B cell (primary cell): ENCODE data around the gene ASTN2. TPM values are rescaled to one million over a fixed set of nuclear protein-coding genes. Genes with fewer than 3 reads are reported as not detected.

ENCODE experiments used
- ATAC-seq: fragments of 200-7000 bp; cut with Tn5 transposase; one replicate; pipeline ENCODE4 v1.10.0; 2021; ENCODE audit warnings: low read depth, mild to moderate bottlenecking, moderate number of reproducible peaks, moderate library complexity
- CTCF ChIA-PET: fragments of 350-600 bp; sonication (Branson Sonifier 250); formaldehyde crosslinking; loops from one replicate; lab custom pipeline; 2021; ENCODE audit warnings: antibody characterized with exemption, inconsistent platforms; lab: Charles Lee
- POLR2A ChIA-PET: fragments of 350-600 bp; sonication (Branson Sonifier 250); formaldehyde crosslinking; loops from one replicate; lab custom pipeline; 2021; ENCODE audit warnings: antibody characterized with exemption; lab: Charles Lee
- DNase-seq: peaks from one replicate; pipeline ENCODE4 v3.0.0; 2013
- H2AFZ ChIP-seq: 2 replicates; pipeline ENCODE4 v1.6.1; 2012; ENCODE audit warnings: mild to moderate bottlenecking, low read depth, low read length; ENCODE audit not compliant: insufficient read depth, poor library complexity, severe bottlenecking
- H3K27ac ChIP-seq, 2 donors: 1 replicate in 1 of 2; 2 replicates in 1 of 2; pipeline ENCODE4 v1.5.1; 2012 to 2013; ENCODE audit warnings: low read length in 2 of 2, mild to moderate bottlenecking in 2 of 2, moderate library complexity in 1 of 2
- H3K27me3 ChIP-seq, 4 experiments: fragments of 200-600 bp in 1 of 4; sonication (generic) in 1 of 4; replicated peaks in 1 of 4; 1 replicate in 2 of 4; 2 replicates in 2 of 4; pipeline versions ENCODE4 v1.6.1 to v1.7.0; 2013 to 2016; ENCODE audit warnings: low read length in 3 of 4, mild to moderate bottlenecking in 2 of 4, mixed read lengths in 1 of 4, moderate library complexity in 1 of 4; ENCODE audit not compliant: insufficient read depth in 4 of 4, control insufficient read depth in 3 of 4; ENCODE audit errors: control extremely low read depth in 1 of 4
- H3K36me3 ChIP-seq, 2 experiments: replicated peaks in 1 of 2; 1 replicate in 1 of 2; 2 replicates in 1 of 2; pipeline versions ENCODE4 v1.6.1 to v1.7.1; 2013; ENCODE audit warnings: low read length in 1 of 2; ENCODE audit not compliant: insufficient read depth in 2 of 2, control insufficient read depth in 1 of 2; ENCODE audit errors: control extremely low read depth in 1 of 2, extremely low read depth in 1 of 2
- H3K4me1 ChIP-seq, 2 donors: fragments of 200-600 bp in 1 of 2; sonication (generic) in 1 of 2; 1 replicate in 1 of 2; 2 replicates in 1 of 2; pipeline versions ENCODE4 v1.5.1 to v1.6.1; 2013 to 2017; ENCODE audit warnings: low read length in 2 of 2; ENCODE audit not compliant: control insufficient read depth in 2 of 2, insufficient read depth in 2 of 2
- H3K4me2 ChIP-seq: replicated peaks from 2 replicates; pipeline ENCODE3; 2012; ENCODE audit warnings: mild to moderate bottlenecking, low read depth, low read length; ENCODE audit not compliant: poor library complexity, severe bottlenecking
- H3K4me3 ChIP-seq, 5 experiments: fragments of 200-600 bp in 1 of 5; sonication (generic) in 1 of 5; 1 replicate in 3 of 5; 2 replicates in 2 of 5; pipeline versions ENCODE4 v1.5.1 to v1.7.0; 2011 to 2016; ENCODE audit warnings: low read length in 4 of 5, mild to moderate bottlenecking in 4 of 5, low read depth in 2 of 5, control low read depth in 1 of 5, moderate library complexity in 1 of 5; ENCODE audit not compliant: insufficient read depth in 1 of 5; ENCODE audit errors: control extremely low read depth in 1 of 5, extremely low read depth in 1 of 5
- H3K79me2 ChIP-seq: fragments of 200-600 bp; sonication (generic); one replicate; pipeline ENCODE4 v1.6.0; 2016; ENCODE audit warnings: low read length; ENCODE audit not compliant: control insufficient read depth, insufficient read depth
- H3K9ac ChIP-seq: fragments of 200-600 bp; sonication (generic); 2 replicates; pipeline ENCODE4 v1.6.1; 2017; ENCODE audit warnings: mild to moderate bottlenecking, low read length, moderate library complexity
- H3K9me3 ChIP-seq, 3 donors: one replicate each; pipeline versions ENCODE4 v1.6.1 to v1.7.1; 2013; ENCODE audit warnings: low read length in 2 of 3; ENCODE audit not compliant: control insufficient read depth in 2 of 3, insufficient read depth in 1 of 3; ENCODE audit errors: control extremely low read depth in 1 of 3
- H4K20me1 ChIP-seq: 2 replicates; pipeline ENCODE4 v1.6.0; 2012; ENCODE audit warnings: mild to moderate bottlenecking, low read length; ENCODE audit not compliant: insufficient read depth, control insufficient read depth, poor library complexity, severe bottlenecking
- H3K27ac Mint-ChIP-seq: one replicate; pipeline ENCODE4 v1.8.0; 2021; ENCODE audit warnings: mixed read lengths
- H3K27me3 Mint-ChIP-seq: one replicate; pipeline ENCODE4 v1.8.0; 2021; ENCODE audit warnings: mixed read lengths
- H3K4me1 Mint-ChIP-seq: one replicate; pipeline ENCODE4 v1.8.0; 2021; ENCODE audit warnings: mixed read lengths
- H3K4me3 Mint-ChIP-seq: one replicate; pipeline ENCODE4 v1.8.0; 2021; ENCODE audit warnings: mixed read lengths
- H3K9me3 Mint-ChIP-seq: one replicate; pipeline ENCODE4 v1.8.0; 2022; ENCODE audit warnings: mixed read lengths; ENCODE audit not compliant: insufficient read depth
- EZH2 ChIP-seq: IDR thresholded peaks from 2 replicates; pipeline ENCODE4 v1.6.1; 2012; ENCODE audit warnings: borderline replicate concordance, low read depth, mild to moderate bottlenecking, moderate library complexity, low read length; ENCODE audit not compliant: insufficient read depth, poor library complexity, severe bottlenecking
- WGBS: methylation state at CpG from one replicate; pipeline ENCODE4 v1.1.5; 2013; ENCODE audit warnings: missing lambda C conversion rate; ENCODE audit not compliant: insufficient coverage; 5-methylcytosine and 5-hydroxymethylcytosine counted together
- intact Hi-C: fragments of 100-400 bp; cut with micrococcal nuclease; formaldehyde crosslinking; loops from one replicate; pipeline ENCODE4 v1.10.0; 2022
- polyA plus RNA-seq: library from polyadenylated mRNA; depleted of rRNA; stranded (reverse); fragments of >200 nt; gene quantifications from 2 replicates; pipeline ENCODE4 v1.2.3, GENCODE V29; 2012
- total RNA-seq, 2 donors: library from RNA; stranded (reverse); fragments of 120-200 nt in 1 of 2; gene quantifications; 1 replicate in 1 of 2; 2 replicates in 1 of 2; pipeline versions ENCODE4 v1.2.3 to v1.2.4, GENCODE V29; 2013 to 2022
- TF ChIP-seq, protein P1 (sequence below): fragments of 200-600 bp; IDR thresholded peaks from one replicate; pipeline ENCODE4 v1.8.0; 2022; ENCODE audit warnings: antibody characterized with exemption, mild to moderate bottlenecking

The ASTN2 gene
- total and polyA plus RNA-seq, 2 donors (not counting 1 experiment from before 2014, with no cell fraction given) = 1.2 to 3.6 TPM

DNA sequence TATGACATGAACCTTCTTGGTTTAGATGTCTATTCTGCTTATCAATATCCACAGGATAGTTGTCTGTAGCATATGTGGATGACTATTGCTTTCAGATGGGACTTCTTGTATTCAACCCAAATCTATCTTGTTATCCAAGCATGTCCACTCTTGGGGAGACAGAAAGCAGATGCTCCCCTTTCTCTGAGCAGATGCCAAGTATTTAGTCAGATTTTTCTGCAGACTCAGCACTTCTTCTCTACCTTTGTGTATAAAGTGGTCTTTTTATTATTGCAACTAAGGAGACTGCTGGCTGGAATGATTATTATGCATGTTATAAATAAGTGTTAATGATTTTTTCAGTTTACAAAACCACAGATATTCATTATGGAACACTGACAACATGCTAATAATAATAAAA lies 45.1 kb upstream of the ASTN2 start:
- Mint-ChIP-seq H3K27ac (no peak overlapping the region), H3K4me3 (no peak overlapping the region), H3K4me1 (no peaks in the 10 kb centered on the region), H3K9me3 (no peaks in the 10 kb centered on the region), H3K27me3 (peaks cover 3% of the 10 kb centered on the region)
- ChIA-PET POLR2A (no interaction called here), CTCF (no interaction called here)
- Histone ChIP-seq H3K4me2 (no peak overlapping the region), H3K9me3 (no peaks in the 10 kb centered on the region), H3K27ac (no peak overlapping the region), H4K20me1 (no peaks in the 10 kb centered on the region), H3K4me3 (no peak overlapping the region), H3K4me1 (no peaks in the 10 kb centered on the region), H3K27me3 (no peaks in the 10 kb centered on the region), H2AFZ (no peak overlapping the region), H3K79me2 (no peaks in the 10 kb centered on the region), H3K9ac (no peak overlapping the region), H3K36me3 (no peaks in the 10 kb centered on the region)
- TF ChIP-seq, protein P1, sequence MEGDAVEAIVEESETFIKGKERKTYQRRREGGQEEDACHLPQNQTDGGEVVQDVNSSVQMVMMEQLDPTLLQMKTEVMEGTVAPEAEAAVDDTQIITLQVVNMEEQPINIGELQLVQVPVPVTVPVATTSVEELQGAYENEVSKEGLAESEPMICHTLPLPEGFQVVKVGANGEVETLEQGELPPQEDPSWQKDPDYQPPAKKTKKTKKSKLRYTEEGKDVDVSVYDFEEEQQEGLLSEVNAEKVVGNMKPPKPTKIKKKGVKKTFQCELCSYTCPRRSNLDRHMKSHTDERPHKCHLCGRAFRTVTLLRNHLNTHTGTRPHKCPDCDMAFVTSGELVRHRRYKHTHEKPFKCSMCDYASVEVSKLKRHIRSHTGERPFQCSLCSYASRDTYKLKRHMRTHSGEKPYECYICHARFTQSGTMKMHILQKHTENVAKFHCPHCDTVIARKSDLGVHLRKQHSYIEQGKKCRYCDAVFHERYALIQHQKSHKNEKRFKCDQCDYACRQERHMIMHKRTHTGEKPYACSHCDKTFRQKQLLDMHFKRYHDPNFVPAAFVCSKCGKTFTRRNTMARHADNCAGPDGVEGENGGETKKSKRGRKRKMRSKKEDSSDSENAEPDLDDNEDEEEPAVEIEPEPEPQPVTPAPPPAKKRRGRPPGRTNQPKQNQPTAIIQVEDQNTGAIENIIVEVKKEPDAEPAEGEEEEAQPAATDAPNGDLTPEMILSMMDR = no peak
- no peak for TF ChIP-seq EZH2
- no peak for ATAC-seq
- DNase-seq = no peak
- intact Hi-C loops = no loop called here

DNA sequence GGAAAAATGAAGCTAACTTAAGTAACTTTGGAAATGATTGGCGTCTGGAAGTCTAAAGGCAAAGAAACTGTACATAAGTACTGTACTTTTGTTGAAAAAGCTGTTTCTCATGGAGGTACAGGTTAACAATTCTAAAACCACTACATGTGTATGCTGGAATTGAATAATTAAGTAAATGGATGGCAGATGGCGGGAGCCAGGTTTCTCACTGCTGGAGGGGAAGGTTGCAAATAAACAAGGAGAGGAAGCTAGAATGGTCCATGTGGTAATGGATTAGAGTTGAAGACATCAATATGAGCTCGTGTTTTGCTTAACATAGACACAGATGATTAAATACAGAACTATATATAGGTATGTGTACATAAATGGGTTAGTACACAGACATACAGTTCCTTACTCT lies 43.2 kb upstream of the ASTN2 start:
- Histone ChIP-seq H2AFZ (no peak overlapping the region), H3K36me3 (no peaks in the 10 kb centered on the region), H3K4me3 (no peak overlapping the region), H3K4me1 (no peaks in the 10 kb centered on the region), H3K79me2 (no peaks in the 10 kb centered on the region), H3K27ac (no peak overlapping the region), H3K9me3 (no peaks in the 10 kb centered on the region), H3K9ac (no peak overlapping the region), H3K4me2 (no peak overlapping the region), H3K27me3 (no peaks in the 10 kb centered on the region), H4K20me1 (no peaks in the 10 kb centered on the region)
- ChIA-PET POLR2A (no interaction called here), CTCF (no interaction called here)
- Mint-ChIP-seq H3K9me3 (no peaks in the 10 kb centered on the region), H3K27me3 (no peaks in the 10 kb centered on the region), H3K27ac (no peak overlapping the region), H3K4me3 (no peak overlapping the region), H3K4me1 (no peaks in the 10 kb centered on the region)
- DNase-seq (no peak), ATAC-seq (no peak)
- intact Hi-C loops = no loop called here
- TF ChIP-seq EZH2 = no peak
- TF ChIP-seq, protein P1 = no peak
- no CpG with 5 or more reads among the region's 3 CpGs for WGBS
